Nephron (organoid): ENCODE results near the gene SIK3.
A peak's percentile ranks its signal among the peaks of the same experiment; 100 is the strongest.

Source experiments
- H3K27ac Mint-ChIP-seq, 3 experiments: 2 replicates each; pipeline ENCODE4 v1.8.0; 2020; ENCODE audit warnings: mixed read lengths in 3 of 3, mild to moderate bottlenecking in 2 of 3, moderate library complexity in 1 of 3
- H3K27me3 Mint-ChIP-seq: 2 replicates; pipeline ENCODE4 v1.8.0; 2021; ENCODE audit warnings: low read depth, mild to moderate bottlenecking, moderate library complexity, mixed read lengths
- H3K36me3 Mint-ChIP-seq: 2 replicates; pipeline ENCODE4 v1.8.0; 2020; ENCODE audit warnings: low read depth, mixed read lengths
- H3K4me1 Mint-ChIP-seq: 2 replicates; pipeline ENCODE4 v1.8.0; 2020; ENCODE audit warnings: mixed read lengths
- H3K4me3 Mint-ChIP-seq, 3 experiments: 2 replicates each; pipeline ENCODE4 v1.8.0; 2020; ENCODE audit warnings: mild to moderate bottlenecking in 3 of 3, mixed read lengths in 3 of 3, moderate library complexity in 2 of 3
- H3K9me3 Mint-ChIP-seq: 2 replicates; pipeline ENCODE4 v1.8.0; 2020; ENCODE audit warnings: mixed read lengths
- CTCF ChIP-seq, 3 experiments: fragments of 200-600 bp; sonication (generic); IDR thresholded peaks; one replicate each; pipeline ENCODE4 v1.5.0; 2021; ENCODE audit warnings: antibody characterized with exemption in 3 of 3; ENCODE audit not compliant: unreplicated experiment in 3 of 3

SIK3 gene

GRCh38 chr11:116980136-116980793 is 118.0 kb downstream of the SIK3 start:
- Mint-ChIP-seq H3K27me3 (no peaks in the 10 kb centered on the region), H3K4me3 (no peak overlapping the region), H3K27ac (peak overlapping the region in 1 of 3 experiments; percentile 65), H3K9me3 (peaks cover 2% of the 10 kb centered on the region), H3K4me1 (peaks cover 3% of the 10 kb centered on the region), H3K36me3 (peaks cover 3% of the 10 kb centered on the region)
- TF ChIP-seq CTCF (IDR thresholded peaks at IDR 0.05; ENCODE audit: unreplicated experiment in 3 of 3): no peak

- TF ChIP-seq CTCF (IDR thresholded peaks at IDR 0.05; ENCODE audit: unreplicated experiment in 3 of 3): no peak
- Mint-ChIP-seq H3K4me3 (no peak overlapping the region), H3K4me1 (peaks cover 11% of the 10 kb centered on the region)
Measured at GRCh38 chr11:116976941-116977570, 121.2 kb downstream of the SIK3 start.

GRCh38 chr11:116975661-116976060 is 122.6 kb downstream of the SIK3 start:
- Mint-ChIP-seq H3K36me3 (peaks cover 3% of the 10 kb centered on the region), H3K4me1 (peaks cover 11% of the 10 kb centered on the region), H3K9me3 (peaks cover 2% of the 10 kb centered on the region), H3K4me3 (no peak overlapping the region), H3K27me3 (no peaks in the 10 kb centered on the region), H3K27ac (no peak overlapping the region)
- no peak for TF ChIP-seq CTCF (IDR thresholded peaks at IDR 0.05; ENCODE audit: unreplicated experiment in 3 of 3)

More at GRCh38 chr11:116976941-116977570, 121.2 kb downstream of the SIK3 start:
- H3K27me3 Mint-ChIP-seq: no peaks in the 10 kb centered on the region
- H3K27ac Mint-ChIP-seq: peak overlapping the region in 2 of 3 experiments; percentile 42 to 89
- peaks cover 3% of the 10 kb centered on the region for H3K36me3 Mint-ChIP-seq
- peaks cover 2% of the 10 kb centered on the region for H3K9me3 Mint-ChIP-seq

- no peak for TF ChIP-seq CTCF (IDR thresholded peaks at IDR 0.05; ENCODE audit: unreplicated experiment in 3 of 3)
- Mint-ChIP-seq H3K4me1 (peaks cover 11% of the 10 kb centered on the region), H3K27ac (peak overlapping the region; percentile 31 to 84 (median 71))
Measured at GRCh38 chr11:116973270-116973669, 125.0 kb downstream of the SIK3 start.

GRCh38 chr11:116972691-116973090 is 125.5 kb downstream of the SIK3 start:
- Mint-ChIP-seq H3K9me3 (no peaks in the 10 kb centered on the region), H3K36me3 (no peaks in the 10 kb centered on the region), H3K27me3 (no peaks in the 10 kb centered on the region), H3K4me3 (no peak overlapping the region), H3K4me1 (peaks cover 11% of the 10 kb centered on the region), H3K27ac (peak overlapping the region; percentile 31 to 84 (median 71))
- no peak for TF ChIP-seq CTCF (IDR thresholded peaks at IDR 0.05; ENCODE audit: unreplicated experiment in 3 of 3)

More at GRCh38 chr11:116973270-116973669, 125.0 kb downstream of the SIK3 start:
- Mint-ChIP-seq H3K4me3 (no peak overlapping the region), H3K27me3 (no peaks in the 10 kb centered on the region), H3K9me3 (peaks cover 1% of the 10 kb centered on the region), H3K36me3 (peaks cover 2% of the 10 kb centered on the region)
